HG03196 (cell line): Measurements from ENCODE around the gene SLC1A2.
A peak's percentile ranks its signal among the peaks of the same experiment; 100 is the strongest.

Experiments used
- ATAC-seq: cut with Tn5 transposase; IDR thresholded peaks from one replicate; pipeline ENCODE4 v1.9.1; 2021; ENCODE audit not compliant: unreplicated experiment

The SLC1A2 gene

GRCh38 chr11:35276396-35277145, 142.8 kb downstream of the SLC1A2 start:
- ATAC-seq = no peak

- no peak for ATAC-seq
Measured at GRCh38 chr11:35275786-35276170, 143.6 kb downstream of the SLC1A2 start.

- ATAC-seq = no peak
Measured at GRCh38 chr11:35274909-35275785, 144.2 kb downstream of the SLC1A2 start.

- peak; percentile 89 for ATAC-seq
Measured at GRCh38 chr11:35272391-35272902, 146.9 kb downstream of the SLC1A2 start.

GRCh38 chr11:35271031-35271430, 148.3 kb downstream of the SLC1A2 start:
- no peak for ATAC-seq

GRCh38 chr11:35270342-35270741, 149.0 kb downstream of the SLC1A2 start:
- ATAC-seq = no peak

GRCh38 chr11:35267504-35267903, 151.9 kb downstream of the SLC1A2 start:
- no peak for ATAC-seq

GRCh38 chr11:35265755-35266454, 153.5 kb downstream of the SLC1A2 start:
- ATAC-seq = no peak

GRCh38 chr11:35262735-35263134, 156.6 kb downstream of the SLC1A2 start:
- ATAC-seq = no peak

GRCh38 chr11:35262056-35262455, 157.3 kb downstream of the SLC1A2 start:
- no peak for ATAC-seq

GRCh38 chr11:35261197-35261596, 158.2 kb downstream of the SLC1A2 start:
- ATAC-seq = no peak

GRCh38 chr11:35260342-35260985, 158.9 kb downstream of the SLC1A2 start:
- no peak for ATAC-seq

- ATAC-seq = no peak
Measured at GRCh38 chr11:35259529-35259928, 159.8 kb downstream of the SLC1A2 start.

GRCh38 chr11:35257281-35257680, 162.1 kb downstream of the SLC1A2 start:
- ATAC-seq = peak; percentile 97

GRCh38 chr11:35256296-35256695, 163.1 kb downstream of the SLC1A2 start:
- ATAC-seq = no peak

- ATAC-seq = no peak
Measured at GRCh38 chr11:35255514-35255913, 163.8 kb downstream of the SLC1A2 start.

GRCh38 chr11:35253237-35253636, 166.1 kb downstream of the SLC1A2 start:
- no peak for ATAC-seq

GRCh38 chr11:35250621-35251020, 168.7 kb downstream of the SLC1A2 start:
- no peak for ATAC-seq

- ATAC-seq = no peak
Measured at GRCh38 chr11:35250192-35250591, 169.2 kb downstream of the SLC1A2 start.

GRCh38 chr11:35248558-35249323, 170.6 kb downstream of the SLC1A2 start:
- no peak for ATAC-seq
